ENCODE results near the gene MNS1. TPM values are rescaled to one million over a fixed set of nuclear protein-coding genes. Genes with fewer than 3 reads are reported as not detected.
"Not testable (repeated sequence)": the region's sequence is repeated elsewhere in the genome, so short reads cannot be mapped to it uniquely, and the experiment has no call there.

The MNS1 gene
- total RNA-seq, 2 donors from 2014 or later: 0.58 to 2.8 TPM

- H3K27ac ChIP-seq: no peak overlapping the region
- H3K27me3 ChIP-seq: no peaks in the 10 kb centered on the region
- intact Hi-C loops (cut with DNase I): loop anchor here (2.0 kb wide), 1 partner anchor 182 kb away; no protein-coding TSS in a partner anchor
- H3K9me3 ChIP-seq: no peaks in the 10 kb centered on the region
- no peak overlapping the region for H3K4me3 ChIP-seq
- no peaks in the 10 kb centered on the region for H3K4me1 ChIP-seq
- TF ChIP-seq CTCF (IDR thresholded peaks at IDR 0.05): peak; percentile 34
- DNase-seq: no peak
- no peaks in the 10 kb centered on the region for H3K36me3 ChIP-seq
- H3K9ac ChIP-seq (ENCODE audit: low read depth in 2 of 2, low read length in 2 of 2): no peak overlapping the region
Measured at GRCh38 chr15:56428821-56429458, 36.0 kb downstream of the MNS1 start.

GRCh38 chr15:56425976-56426375 is 39.0 kb downstream of the MNS1 start:
- H3K27ac ChIP-seq: no peak overlapping the region
- no peak overlapping the region for H3K4me3 ChIP-seq
- intact Hi-C loops (cut with DNase I): no loop called here
- no peaks in the 10 kb centered on the region for H3K4me1 ChIP-seq
- TF ChIP-seq CTCF (IDR thresholded peaks at IDR 0.05): no peak
- no peaks in the 10 kb centered on the region for H3K36me3 ChIP-seq
- H3K9ac ChIP-seq (ENCODE audit: low read depth in 2 of 2, low read length in 2 of 2): no peak overlapping the region
- H3K9me3 ChIP-seq: no peaks in the 10 kb centered on the region
- DNase-seq: no peak
- no peaks in the 10 kb centered on the region for H3K27me3 ChIP-seq

- H3K36me3 ChIP-seq: no peaks in the 10 kb centered on the region
- DNase-seq: no peak
- no peak for TF ChIP-seq CTCF (IDR thresholded peaks at IDR 0.05)
- H3K4me1 ChIP-seq: no peaks in the 10 kb centered on the region
- no peak overlapping the region for H3K27ac ChIP-seq
- H3K9ac ChIP-seq (ENCODE audit: low read depth in 2 of 2, low read length in 2 of 2): no peak overlapping the region
- H3K9me3 ChIP-seq: no peaks in the 10 kb centered on the region
- H3K27me3 ChIP-seq: no peaks in the 10 kb centered on the region
- H3K4me3 ChIP-seq: no peak overlapping the region
- intact Hi-C loops (cut with DNase I): no loop called here
Measured at GRCh38 chr15:56425276-56425675, 39.7 kb downstream of the MNS1 start.

- H3K9ac ChIP-seq (ENCODE audit: low read depth in 2 of 2, low read length in 2 of 2); H3K27me3 ChIP-seq; intact Hi-C loops (cut with DNase I); H3K27ac ChIP-seq; DNase-seq; H3K9me3 ChIP-seq; H3K36me3 ChIP-seq; H3K4me1 ChIP-seq; H3K4me3 ChIP-seq: not testable (repeated sequence)
Measured at GRCh38 chr15:56413114-56413733, 51.7 kb downstream of the MNS1 start.

- Histone ChIP-seq H3K4me3 (no peak overlapping the region), H3K4me1 (no peaks in the 10 kb centered on the region), H3K27me3 (no peaks in the 10 kb centered on the region), H3K27ac (no peak overlapping the region), H3K9me3 (no peaks in the 10 kb centered on the region), H3K9ac (ENCODE audit: low read depth in 2 of 2, low read length in 2 of 2) (no peak overlapping the region), H3K36me3 (no peaks in the 10 kb centered on the region)
- intact Hi-C loops (cut with DNase I): no loop called here
- no peak for DNase-seq
- no peak for TF ChIP-seq CTCF (IDR thresholded peaks at IDR 0.05)
Measured at GRCh38 chr15:56411122-56411749, 53.7 kb downstream of the MNS1 start.

GRCh38 chr15:56410721-56411120 is 54.2 kb downstream of the MNS1 start:
- no peaks in the 10 kb centered on the region for H3K9me3 ChIP-seq
- H3K9ac ChIP-seq (ENCODE audit: low read depth in 2 of 2, low read length in 2 of 2): no peak overlapping the region
- no peak overlapping the region for H3K4me3 ChIP-seq
- no peak overlapping the region for H3K27ac ChIP-seq
- H3K27me3 ChIP-seq: no peaks in the 10 kb centered on the region
- TF ChIP-seq CTCF (IDR thresholded peaks at IDR 0.05): no peak
- no peaks in the 10 kb centered on the region for H3K4me1 ChIP-seq
- intact Hi-C loops (cut with DNase I): no loop called here
- DNase-seq: no peak
- H3K36me3 ChIP-seq: no peaks in the 10 kb centered on the region

- H3K4me3 ChIP-seq; intact Hi-C loops (cut with DNase I); H3K9me3 ChIP-seq; H3K27me3 ChIP-seq; H3K27ac ChIP-seq; DNase-seq; H3K4me1 ChIP-seq; H3K9ac ChIP-seq (ENCODE audit: low read depth in 2 of 2, low read length in 2 of 2); H3K36me3 ChIP-seq: not testable (repeated sequence)
Measured at GRCh38 chr15:56399209-56399608, 65.7 kb downstream of the MNS1 start.

GRCh38 chr15:56397325-56397724 is 67.6 kb downstream of the MNS1 start:
- H3K9ac ChIP-seq (ENCODE audit: low read depth in 2 of 2, low read length in 2 of 2); H3K36me3 ChIP-seq; H3K4me1 ChIP-seq; H3K4me3 ChIP-seq; DNase-seq; H3K9me3 ChIP-seq; H3K27me3 ChIP-seq; H3K27ac ChIP-seq; intact Hi-C loops (cut with DNase I): not testable (repeated sequence)

Measured in colonic mucosa (tissue), 4 donors.